Nucleus accumbens (tissue), 56 donors: ENCODE measurements around the gene IL37.

Experiments
- DNase-seq, 56 donors: peaks; one replicate each; lab custom pipeline; 2025; lab: John Stamatoyannopoulos, UW

Gene IL37

GRCh38 chr2:112910865-112911264 is at the start of gene IL37:
TSS of gene IL37 (plus strand) at chr2:112911165. CDS start at chr2:112913013, 1,848 bp downstream.
- no peak for DNase-seq

- no peak for DNase-seq
Measured at GRCh38 chr2:112864072-112864471, 46.9 kb upstream of the IL37 start.

- DNase-seq: no peak
Measured at GRCh38 chr2:112866128-112866835, 44.7 kb upstream of the IL37 start.

GRCh38 chr2:112867701-112868631 is 43.0 kb upstream of the IL37 start:
- DNase-seq: no peak

- peak in 2 of 56 donors; percentile 5 to 39 for DNase-seq
Measured at GRCh38 chr2:112869258-112869842, 41.6 kb upstream of the IL37 start.

GRCh38 chr2:112870841-112871835 is 39.8 kb upstream of the IL37 start:
- DNase-seq: no peak

- DNase-seq: no peak
Measured at GRCh38 chr2:112876257-112876970, 34.6 kb upstream of the IL37 start.

GRCh38 chr2:112876971-112877361 is 34.0 kb upstream of the IL37 start:
- DNase-seq: no peak

GRCh38 chr2:112877423-112877822 is 33.5 kb upstream of the IL37 start:
- no peak for DNase-seq

GRCh38 chr2:112879491-112880041 is 31.4 kb upstream of the IL37 start:
- DNase-seq: peak in 1 of 56 donors; percentile 4

- DNase-seq: no peak
Measured at GRCh38 chr2:112880091-112880531, 30.9 kb upstream of the IL37 start.

- DNase-seq: no peak
Measured at GRCh38 chr2:112880696-112881095, 30.3 kb upstream of the IL37 start.

GRCh38 chr2:112881217-112881985 is 29.6 kb upstream of the IL37 start:
- DNase-seq: peak in 33 of 56 donors; percentile 8 to 71 (median 26)

GRCh38 chr2:112883669-112884068 is 27.3 kb upstream of the IL37 start:
- no peak for DNase-seq

GRCh38 chr2:112884869-112885505 is 26.0 kb upstream of the IL37 start:
- DNase-seq: peak in 14 of 56 donors; percentile 5 to 44 (median 18)

GRCh38 chr2:112885506-112885902 is 25.5 kb upstream of the IL37 start:
- DNase-seq: no peak

GRCh38 chr2:112886291-112886690 is 24.7 kb upstream of the IL37 start:
- no peak for DNase-seq
